ENCODE measurements around the gene ASB5. TPM values are rescaled to one million over a fixed set of nuclear protein-coding genes. Genes with fewer than 3 reads are reported as not detected.

ASB5 gene
- polyA plus RNA-seq, 1 donor from 2014 or later: not detected

GRCh38 chr4:176242764-176243347, 26.2 kb downstream of the ASB5 start:
- Histone ChIP-seq H2AFZ (ENCODE audit: low read depth, low read length) (no peak overlapping the region), H3K4me2 (ENCODE audit: low read length) (no peak overlapping the region), H3K9me2 (ENCODE audit: insufficient read depth, low read length) (no peaks in the 10 kb centered on the region), H3K79me2 (replicated peaks; ENCODE audit: insufficient read depth, low read length) (no peaks in the 10 kb centered on the region), H3K27ac (ENCODE audit: low read length) (no peak overlapping the region), H3K9ac (ENCODE audit: low read length) (no peak overlapping the region), H3K27me3 (ENCODE audit: insufficient read depth, low read depth, low read length) (no peaks in the 10 kb centered on the region), H3F3A (ENCODE audit: insufficient read depth, low read length, poor library complexity, severe bottlenecking) (no peaks in the 10 kb centered on the region), H3K9me3 (ENCODE audit: low read length) (no peaks in the 10 kb centered on the region), H4K20me1 (ENCODE audit: insufficient read depth) (no peaks in the 10 kb centered on the region), H3K4me3 (ENCODE audit: low read length) (no peak overlapping the region), H3K36me3 (ENCODE audit: insufficient read depth, low read length) (no peaks in the 10 kb centered on the region)
- TF ChIP-seq REST (IDR thresholded peaks at IDR 0.05; ENCODE audit: borderline replicate concordance): no peak
- no peak for TF ChIP-seq MXI1 (conservative IDR thresholded peaks at IDR 0.05; ENCODE audit: poor library complexity, severe bottlenecking)
- TF ChIP-seq EP300 (conservative IDR thresholded peaks at IDR 0.05; ENCODE audit: poor library complexity, severe bottlenecking): no peak
- TF ChIP-seq RAD21 (conservative IDR thresholded peaks at IDR 0.05): no peak
- TF ChIP-seq TAF1 (IDR thresholded peaks at IDR 0.05; ENCODE audit: low read depth): no peak
- TF ChIP-seq SMC3 (conservative IDR thresholded peaks at IDR 0.05; ENCODE audit: poor library complexity): no peak
- no peak for TF ChIP-seq CTCF (IDR thresholded peaks at IDR 0.05; ENCODE audit: poor library complexity, severe bottlenecking)
- no peak for TF ChIP-seq POLR2AphosphoS5 (IDR thresholded peaks at IDR 0.05)
- no peak for TF ChIP-seq EZH2 (IDR thresholded peaks at IDR 0.05; ENCODE audit: borderline replicate concordance, insufficient read depth, low read length, poor library complexity, severe bottlenecking)

GRCh38 chr4:176241703-176242102, 27.3 kb downstream of the ASB5 start:
- Histone ChIP-seq H3K79me2 (replicated peaks; ENCODE audit: insufficient read depth, low read length) (no peaks in the 10 kb centered on the region), H3K9me2 (ENCODE audit: insufficient read depth, low read length) (no peaks in the 10 kb centered on the region), H3F3A (ENCODE audit: insufficient read depth, low read length, poor library complexity, severe bottlenecking) (no peaks in the 10 kb centered on the region), H3K27ac (ENCODE audit: low read length) (no peak overlapping the region), H2AFZ (ENCODE audit: low read depth, low read length) (no peak overlapping the region), H3K4me2 (ENCODE audit: low read length) (no peak overlapping the region), H3K9ac (ENCODE audit: low read length) (no peak overlapping the region), H3K36me3 (ENCODE audit: insufficient read depth, low read length) (no peaks in the 10 kb centered on the region), H4K20me1 (ENCODE audit: insufficient read depth) (no peaks in the 10 kb centered on the region), H3K27me3 (ENCODE audit: insufficient read depth, low read depth, low read length) (no peaks in the 10 kb centered on the region), H3K9me3 (ENCODE audit: low read length) (no peaks in the 10 kb centered on the region), H3K4me3 (ENCODE audit: low read length) (no peak overlapping the region)
- TF ChIP-seq TAF1 (IDR thresholded peaks at IDR 0.05; ENCODE audit: low read depth): no peak
